DMS114 treated with DMSO at 0.1 percent for 48 hours (cell line): ENCODE measurements around the gene CPZ.

Experiments
- DNase-seq: peaks from one replicate; lab custom pipeline; 2025; ENCODE audit not compliant: unreplicated experiment; lab: John Stamatoyannopoulos, UW

Gene CPZ

DNA sequence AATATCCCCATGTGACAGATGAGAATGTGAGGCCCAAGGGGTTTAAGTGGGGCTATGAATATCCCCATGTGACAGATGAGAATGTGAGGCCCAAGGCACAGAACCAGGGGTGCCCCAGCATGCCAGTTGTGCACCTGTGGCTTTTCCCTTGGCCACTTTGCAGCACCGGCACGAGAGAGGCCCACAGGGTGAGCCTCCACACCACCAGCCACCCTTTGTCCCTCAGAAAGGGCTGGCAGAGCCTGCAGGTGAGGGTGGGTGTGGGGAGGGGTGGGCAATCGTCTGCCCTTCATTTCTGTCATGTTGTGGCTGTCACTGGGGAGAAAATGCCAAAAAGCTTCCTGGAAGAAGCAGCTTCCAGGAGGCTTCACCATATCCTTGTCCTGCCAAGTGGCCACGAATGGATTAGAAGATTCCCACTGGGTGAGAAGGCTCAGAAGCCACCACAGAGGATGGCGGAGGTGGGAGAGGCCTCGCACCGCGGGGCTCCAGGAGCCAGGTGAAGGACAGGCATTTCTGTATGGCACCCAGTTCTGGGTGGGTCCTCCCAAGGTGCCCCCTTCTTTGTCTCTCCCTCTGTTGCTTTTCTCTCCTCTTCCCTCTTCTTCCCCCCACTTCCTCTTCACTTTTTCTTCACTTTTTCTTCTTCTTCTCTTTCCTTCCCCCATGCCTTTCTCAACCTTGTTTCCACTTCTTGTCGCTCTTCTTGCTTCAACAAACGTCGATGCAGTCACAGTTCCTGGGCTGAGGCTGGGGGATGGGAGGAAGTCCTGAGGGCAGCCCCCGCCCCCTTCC, 12.8 kb upstream of the CPZ start:
- no peak for DNase-seq

DNA sequence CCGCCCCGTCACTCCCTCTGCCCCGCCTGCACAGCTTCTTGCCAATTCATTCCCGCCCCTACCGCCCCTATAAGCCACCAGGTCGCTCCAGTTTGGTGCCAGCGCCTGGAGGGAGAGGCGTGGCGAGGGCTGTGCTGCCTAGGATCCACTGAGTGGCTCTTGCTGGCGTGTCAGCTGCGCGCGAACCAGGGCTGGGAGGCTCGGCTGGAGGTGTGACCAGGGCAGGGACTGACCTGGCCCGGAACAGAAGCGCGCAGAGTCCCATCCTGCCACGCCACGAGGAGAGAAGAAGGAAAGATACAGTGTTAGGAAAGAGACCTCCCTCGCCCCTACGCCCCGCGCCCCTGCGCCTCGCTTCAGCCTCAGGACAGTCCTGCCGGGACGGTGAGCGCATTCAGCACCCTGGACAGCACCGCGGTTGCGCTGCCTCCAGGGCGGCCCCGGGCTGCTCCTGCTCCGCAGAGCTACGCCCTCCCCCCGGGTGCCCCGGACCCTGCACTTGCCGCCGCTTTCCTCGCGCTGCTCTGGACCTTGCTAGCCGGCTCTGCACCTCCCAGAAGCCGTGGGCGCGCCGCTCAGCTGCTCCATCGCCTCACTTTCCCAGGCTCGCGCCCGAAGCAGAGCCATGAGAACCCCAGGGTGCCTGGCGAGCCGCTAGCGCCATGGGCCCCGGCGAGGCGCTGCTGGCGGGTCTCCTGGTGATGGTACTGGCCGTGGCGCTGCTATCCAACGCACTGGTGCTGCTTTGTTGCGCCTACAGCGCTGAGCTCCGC, 12.1 kb upstream of the CPZ start, which contains the start of gene GPR78:
Gene GPR78 (plus strand): TSS at position 72 of the 773 bp plus-strand sequence. CDS start 591 bp downstream, at position 663.
- DNase-seq = no peak

DNA sequence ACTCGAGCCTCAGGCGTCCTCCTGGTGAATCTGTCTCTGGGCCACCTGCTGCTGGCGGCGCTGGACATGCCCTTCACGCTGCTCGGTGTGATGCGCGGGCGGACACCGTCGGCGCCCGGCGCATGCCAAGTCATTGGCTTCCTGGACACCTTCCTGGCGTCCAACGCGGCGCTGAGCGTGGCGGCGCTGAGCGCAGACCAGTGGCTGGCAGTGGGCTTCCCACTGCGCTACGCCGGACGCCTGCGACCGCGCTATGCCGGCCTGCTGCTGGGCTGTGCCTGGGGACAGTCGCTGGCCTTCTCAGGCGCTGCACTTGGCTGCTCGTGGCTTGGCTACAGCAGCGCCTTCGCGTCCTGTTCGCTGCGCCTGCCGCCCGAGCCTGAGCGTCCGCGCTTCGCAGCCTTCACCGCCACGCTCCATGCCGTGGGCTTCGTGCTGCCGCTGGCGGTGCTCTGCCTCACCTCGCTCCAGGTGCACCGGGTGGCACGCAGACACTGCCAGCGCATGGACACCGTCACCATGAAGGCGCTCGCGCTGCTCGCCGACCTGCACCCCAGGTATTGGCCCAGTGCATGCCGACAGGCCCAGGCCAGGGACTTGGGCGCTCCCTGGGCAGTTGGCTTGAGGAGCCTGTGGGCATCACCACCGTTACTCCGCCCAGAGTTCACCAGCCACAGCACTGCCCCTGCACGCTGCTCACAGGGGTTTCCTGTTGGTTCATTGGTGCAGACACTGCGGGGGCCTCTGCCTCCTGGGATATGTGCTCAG, 11.3 kb upstream of the CPZ start:
- no peak for DNase-seq

DNA sequence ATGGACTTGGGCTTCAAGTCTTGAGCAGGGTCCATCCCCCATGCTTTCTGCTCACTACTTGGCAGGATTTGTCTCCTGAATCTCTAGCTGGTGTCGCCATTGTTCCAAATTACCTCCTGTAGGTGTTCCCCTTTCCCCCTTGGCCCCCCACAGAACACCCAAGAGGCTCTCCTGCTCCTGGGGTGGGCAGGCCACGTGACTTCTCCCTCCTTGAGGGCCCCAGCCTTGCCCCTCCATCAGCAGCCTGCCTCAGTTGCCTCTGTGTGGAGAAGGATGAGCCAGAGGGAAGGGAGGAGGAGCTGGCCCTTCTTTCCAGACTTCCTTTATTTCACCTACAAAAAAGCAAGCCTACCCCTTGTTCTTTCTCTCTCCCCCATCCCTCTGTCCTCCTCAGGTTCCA, 10.5 kb upstream of the CPZ start:
- no peak for DNase-seq

DNA sequence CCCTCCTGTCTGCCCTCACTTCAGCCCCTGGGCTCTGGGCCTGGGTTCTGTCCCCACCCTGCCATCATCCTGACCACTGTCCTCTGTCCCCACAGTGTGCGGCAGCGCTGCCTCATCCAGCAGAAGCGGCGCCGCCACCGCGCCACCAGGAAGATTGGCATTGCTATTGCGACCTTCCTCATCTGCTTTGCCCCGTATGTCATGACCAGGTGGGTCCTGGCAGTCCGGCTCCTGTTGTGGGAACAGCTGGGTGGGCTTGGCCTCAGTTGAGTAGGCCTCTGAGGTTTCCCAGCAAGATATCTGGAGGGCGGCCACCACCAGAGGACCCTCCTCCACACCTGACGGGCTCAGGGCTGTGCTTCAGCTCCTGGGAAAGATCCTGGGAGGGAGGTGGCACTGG, 10.1 kb upstream of the CPZ start:
- no peak for DNase-seq

DNA sequence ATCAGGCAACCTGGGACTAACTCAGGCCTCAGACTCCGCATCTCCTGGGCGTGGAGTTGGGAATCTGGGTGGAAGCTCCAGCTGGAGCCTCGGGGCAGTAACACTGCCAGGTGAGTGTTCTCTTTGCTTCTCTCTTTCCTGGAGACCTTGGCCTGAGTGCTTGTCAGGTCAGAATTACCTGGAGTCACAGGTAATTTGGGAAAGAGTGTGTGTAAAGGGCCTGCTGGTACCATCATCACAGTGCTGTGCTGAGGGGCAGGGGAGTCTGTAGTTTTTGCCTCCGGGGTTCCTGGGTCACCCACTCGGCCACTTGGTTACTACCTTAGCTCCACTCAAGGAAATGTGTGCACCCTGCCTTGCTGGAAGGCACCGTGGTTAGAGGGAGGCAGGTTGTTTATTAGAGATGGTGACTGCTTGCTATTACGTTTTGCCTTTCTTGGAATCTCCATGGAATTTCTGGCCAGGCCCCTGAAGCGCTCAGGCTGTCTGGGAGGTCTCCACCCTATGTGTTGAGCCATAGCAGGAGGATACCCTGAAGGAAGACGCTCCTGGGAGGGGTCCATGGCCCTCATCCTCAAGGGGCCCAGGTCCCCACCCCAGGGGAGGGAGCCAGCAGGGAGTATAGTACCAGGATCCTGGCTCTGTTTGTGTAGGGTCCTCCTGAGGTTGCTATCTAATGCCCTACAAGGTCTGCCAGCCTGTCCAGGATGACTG, 9.5 kb upstream of the CPZ start:
- no peak for DNase-seq

DNA sequence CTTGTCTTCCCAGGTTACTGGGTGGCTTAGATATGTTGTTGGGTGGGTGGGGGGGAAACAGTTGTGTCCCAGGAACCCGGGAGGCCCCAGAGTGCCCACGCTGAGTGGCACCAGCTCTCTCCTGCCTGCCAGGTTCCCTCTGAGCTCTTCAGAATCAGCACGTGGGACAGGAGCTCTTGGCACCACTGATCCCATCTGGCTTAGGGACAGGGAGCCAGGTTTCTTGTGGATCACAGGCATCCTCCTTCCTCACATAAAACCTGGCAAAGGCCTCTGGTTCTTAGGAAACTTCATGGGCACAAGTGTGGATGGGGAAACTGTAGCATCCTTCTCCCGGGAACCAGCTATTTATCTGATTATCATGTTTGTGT, 8.9 kb upstream of the CPZ start:
- DNase-seq = no peak

DNA sequence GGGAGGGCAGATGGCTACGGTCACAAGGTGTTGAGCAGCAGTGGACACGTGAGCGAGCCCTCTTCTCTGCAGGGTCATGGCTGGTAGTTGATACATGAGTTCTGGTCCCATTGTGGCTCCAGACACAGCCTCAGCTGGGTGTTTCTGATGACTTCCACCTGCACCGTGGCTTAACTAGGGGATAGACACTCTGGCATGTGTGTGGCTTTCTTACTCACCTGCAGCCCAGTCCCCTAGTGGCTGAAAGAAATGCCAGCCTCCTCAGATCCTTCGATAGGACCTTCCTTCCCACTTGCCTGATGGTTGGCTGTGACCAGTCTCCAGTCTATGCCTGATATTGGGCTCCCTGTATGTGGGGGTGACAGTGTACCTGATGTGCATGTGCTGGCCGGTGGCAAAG, 7.4 kb upstream of the CPZ start:
- DNase-seq = no peak

DNA sequence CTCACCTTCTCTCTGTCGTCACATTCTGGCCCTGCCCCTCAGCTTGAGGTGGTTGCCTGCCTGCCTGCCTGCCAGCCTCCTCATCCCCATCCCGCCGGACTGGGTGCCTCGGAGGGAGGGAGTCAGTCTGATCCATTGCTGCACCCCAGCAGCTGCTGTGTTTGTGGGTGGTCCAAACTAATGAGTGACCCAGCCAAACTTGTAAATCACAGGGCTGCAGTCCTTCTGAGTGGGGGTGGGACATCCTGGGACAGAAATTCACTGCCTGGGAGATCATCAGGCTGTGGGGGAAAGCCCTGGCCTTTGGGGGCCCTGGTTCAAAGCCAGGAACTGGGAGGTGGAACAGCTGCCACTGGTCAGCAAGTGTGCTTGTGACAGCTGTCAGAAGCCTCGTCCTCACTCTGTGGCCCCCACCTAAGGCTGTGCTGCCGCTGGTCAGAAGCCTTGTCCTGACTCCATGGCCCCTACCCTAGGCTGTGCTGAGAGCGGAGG, 6.8 kb upstream of the CPZ start:
- DNase-seq = no peak

DNA sequence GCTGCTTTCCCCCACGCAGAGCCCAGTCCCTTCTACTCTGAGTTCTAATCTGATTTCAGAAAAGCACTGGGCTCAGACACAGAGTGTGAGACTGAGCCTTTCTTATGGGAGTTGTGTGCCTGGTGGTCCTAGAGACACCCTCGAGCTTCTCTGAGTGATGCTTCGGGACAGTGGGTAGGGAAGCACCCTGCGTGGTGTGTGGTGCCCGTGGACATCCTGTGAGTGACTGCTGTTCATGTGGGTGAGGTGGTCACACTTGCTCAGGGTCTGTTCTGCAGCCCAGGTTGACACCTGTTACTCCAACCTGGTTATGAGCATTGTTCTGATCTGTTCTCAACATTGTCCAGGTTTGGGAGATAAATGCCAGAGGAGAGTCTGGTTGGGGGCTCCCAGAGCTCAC, 6.3 kb upstream of the CPZ start:
- DNase-seq = no peak

DNA sequence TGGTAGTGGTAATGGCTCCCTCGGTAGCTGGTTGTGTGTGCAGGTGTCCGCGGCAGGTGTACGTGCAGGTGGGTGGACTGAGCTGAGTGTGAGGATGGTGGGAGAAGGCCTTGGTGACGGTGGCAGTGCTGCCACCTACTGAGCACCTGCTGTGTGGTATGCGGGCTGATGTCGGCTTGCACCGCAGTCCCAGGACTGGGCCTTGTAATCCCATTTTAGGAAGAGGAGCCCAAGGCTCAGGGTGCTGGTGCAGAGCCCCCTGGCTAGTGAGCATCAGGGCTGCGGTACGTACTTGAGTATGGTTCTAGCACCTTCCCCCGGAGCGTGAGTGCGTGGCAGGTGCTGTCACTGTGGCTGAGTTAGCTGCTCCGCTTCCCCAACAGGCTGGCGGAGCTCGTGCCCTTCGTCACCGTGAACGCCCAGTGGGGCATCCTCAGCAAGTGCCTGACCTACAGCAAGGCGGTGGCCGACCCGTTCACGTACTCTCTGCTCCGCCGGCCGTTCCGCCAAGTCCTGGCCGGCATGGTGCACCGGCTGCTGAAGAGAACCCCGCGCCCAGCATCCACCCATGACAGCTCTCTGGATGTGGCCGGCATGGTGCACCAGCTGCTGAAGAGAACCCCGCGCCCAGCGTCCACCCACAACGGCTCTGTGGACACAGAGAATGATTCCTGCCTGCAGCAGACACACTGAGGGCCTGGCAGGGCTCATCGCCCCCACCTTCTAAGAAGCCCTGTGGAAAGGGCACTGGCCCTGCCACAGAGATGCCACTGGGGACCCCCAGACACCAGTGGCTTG, 5.7 kb upstream of the CPZ start:
- no peak for DNase-seq

DNA sequence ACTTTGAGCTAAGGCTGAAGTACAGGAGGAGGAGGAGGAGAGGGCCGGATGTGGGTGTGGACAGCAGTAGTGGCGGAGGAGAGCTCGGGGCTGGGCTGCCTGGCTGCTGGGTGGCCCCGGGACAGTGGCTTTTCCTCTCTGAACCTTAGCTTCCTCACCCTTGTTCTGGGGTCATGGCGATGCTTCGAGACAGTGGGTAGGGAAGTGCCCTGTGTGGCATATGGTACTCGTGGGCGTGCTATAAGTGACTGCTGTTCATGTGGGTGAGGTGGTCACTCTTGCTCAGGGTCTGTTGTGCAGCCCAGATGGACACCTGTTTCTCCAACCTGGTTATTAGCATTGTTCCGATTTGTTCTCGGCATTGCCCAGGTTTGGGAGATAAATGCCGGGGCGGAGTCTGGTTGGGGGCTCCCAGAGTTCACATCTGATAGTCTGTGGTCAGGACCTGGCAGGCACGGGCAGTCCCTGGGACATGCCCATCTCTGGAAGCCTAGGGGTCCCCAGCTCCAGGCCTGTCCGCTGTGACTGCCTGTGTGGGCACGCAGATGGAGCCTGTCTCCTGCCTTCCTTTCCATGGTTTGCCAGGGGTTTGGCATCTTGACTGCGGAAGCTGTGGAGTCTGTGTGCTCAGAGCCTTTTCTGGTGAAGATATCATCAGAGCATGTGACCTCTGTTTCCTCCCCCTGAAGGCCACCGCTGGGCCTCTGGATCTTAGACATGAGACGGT, 4.9 kb upstream of the CPZ start:
- no peak for DNase-seq

DNA sequence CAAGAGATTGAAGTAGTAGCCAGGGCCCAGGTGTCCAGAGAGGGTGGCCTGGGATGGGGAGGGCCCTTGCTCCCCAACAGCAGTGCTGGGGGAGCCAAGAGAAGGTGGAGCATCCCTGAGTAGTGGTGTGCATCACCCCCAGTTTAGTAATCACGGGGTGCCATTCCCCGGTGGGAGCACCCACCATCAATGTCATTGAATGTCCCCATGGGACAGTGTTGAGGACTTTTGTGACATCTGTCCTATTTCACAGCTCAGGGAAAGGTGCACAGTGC, 4.4 kb upstream of the CPZ start:
- no peak for DNase-seq

DNA sequence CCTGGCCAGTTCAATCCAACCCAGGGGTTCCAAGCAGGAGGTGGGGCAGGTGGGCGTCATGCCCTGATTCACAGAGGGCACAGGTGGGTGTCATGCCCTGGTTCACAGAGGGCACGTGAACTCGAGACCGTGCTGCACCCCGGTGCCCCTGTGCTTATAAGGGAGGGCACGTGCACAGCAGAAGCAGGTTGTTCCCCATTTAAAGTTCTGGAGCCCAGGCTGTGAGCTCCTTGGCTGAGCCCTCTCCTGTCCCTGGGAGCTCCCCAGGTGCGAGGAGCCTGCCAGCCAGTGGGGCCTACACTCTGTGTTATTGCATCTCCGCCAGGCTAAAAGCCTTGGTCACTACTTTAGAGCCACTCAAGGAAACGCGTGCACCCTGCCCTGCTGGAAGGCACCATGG, 3.2 kb upstream of the CPZ start:
- no peak for DNase-seq

DNA sequence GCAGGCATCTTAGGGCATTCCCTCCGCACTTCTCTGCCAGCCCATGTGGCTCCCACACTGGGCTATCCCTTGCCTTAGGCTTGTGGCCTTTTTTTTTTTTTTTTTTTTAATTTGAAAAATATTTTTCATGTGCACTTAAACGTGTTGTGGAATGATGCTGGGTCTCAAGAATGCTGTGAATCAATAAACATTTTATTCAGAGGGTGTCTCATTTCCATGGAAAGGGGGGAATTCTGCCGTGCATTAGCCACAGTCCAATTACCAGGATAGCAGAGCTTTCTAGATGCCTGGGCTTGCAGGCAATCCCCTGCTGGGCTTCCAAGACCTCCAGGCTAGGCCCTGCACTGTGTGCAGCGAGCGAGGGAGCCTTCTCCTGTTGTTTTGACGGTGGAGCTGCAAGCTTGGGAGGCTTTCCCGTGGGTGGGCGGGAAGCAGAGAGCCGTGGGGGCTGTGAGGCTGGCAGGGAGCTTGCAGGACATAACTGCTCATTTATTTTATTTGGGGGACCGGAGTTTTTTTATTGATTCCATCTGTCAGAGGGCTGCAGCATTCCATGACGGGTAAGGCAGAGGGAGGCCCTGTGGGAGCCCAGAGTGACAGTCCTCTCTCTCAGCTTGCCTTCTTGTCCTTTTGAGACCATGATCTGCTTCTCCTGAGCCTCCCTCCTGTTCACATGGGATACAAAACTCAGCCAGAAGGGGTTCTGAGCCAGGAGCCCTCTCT, 2.6 kb upstream of the CPZ start:
- DNase-seq = no peak

DNA sequence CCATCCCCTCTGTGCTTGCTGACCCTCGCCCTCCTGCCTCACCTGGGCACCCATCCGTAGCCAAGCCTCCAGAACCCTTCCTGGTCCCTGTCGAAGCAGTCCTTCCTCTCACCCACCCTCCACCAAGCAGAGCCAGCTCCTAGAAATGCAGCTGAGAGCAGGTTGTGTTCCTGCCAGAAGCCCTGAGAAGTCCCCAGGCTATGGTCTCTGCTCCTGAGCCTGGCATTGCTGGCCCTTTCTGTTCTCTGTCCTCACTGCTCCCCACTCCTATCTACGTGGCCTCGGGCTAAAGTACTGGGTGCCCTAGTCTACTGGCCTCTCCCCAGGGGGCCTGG, 2.1 kb upstream of the CPZ start:
- no peak for DNase-seq

DNA sequence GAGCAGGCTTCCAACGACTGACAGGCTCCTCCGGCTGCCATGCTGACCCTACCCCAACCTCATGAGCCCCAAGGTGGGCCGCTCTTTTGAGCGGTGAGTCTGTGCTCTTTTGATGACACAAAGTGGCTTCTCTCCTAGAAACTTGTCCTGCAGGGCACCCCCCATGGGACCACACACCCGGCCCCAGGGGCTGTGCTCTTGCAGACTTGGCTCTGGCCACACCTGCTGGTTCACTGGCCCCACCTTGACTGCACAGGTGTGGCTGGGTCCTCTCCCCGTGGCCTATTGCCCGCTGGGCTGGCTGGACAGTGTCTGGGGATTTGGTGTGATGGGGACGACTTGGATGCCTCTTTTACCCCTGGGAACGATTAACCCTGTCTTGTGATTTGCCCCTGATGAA, 1.5 kb upstream of the CPZ start:
- no peak for DNase-seq

DNA sequence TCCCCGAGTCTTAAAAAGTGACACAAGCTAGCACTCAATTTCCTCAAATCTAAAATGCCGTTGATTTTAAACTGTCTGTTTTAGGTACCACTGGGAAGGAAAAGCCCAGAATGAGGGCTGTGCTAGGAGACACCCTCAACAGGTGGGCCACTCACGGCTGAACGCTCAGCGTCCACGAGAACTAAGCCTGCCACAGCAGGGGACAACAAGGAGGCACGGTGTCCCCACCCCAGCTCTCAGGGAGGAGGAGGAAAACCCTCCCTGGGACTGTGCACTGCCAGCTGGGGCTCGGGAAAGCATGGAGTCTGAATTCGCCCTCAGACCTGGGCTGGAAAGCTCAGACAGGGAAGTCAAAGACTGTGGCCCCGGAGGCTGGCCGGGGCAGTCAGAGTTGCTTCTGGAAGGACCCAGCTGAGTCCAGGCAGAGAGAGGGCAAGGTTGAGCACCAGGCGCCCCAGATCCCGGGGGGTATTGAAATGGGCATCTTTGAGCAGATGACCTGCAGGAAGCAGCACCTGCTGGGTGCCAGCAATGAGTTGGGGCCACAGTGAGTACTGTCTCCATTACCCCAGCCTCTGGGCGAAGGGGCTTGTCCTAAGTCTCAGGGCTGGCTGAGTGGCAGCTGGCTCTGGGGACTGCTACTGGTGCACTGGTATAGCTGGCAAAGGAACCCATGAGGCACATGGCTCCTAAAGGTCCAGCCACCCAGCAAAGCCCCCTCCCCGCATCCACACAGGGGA, 769 bp upstream of the CPZ start:
- DNase-seq = no peak
